GM12878 (cell line): Measurements from ENCODE around the gene CAMK1. TPM values are rescaled to one million over a fixed set of nuclear protein-coding genes. Genes with fewer than 3 reads are reported as not detected.

ENCODE experiments used
- ATAC-seq: fragments of 200-7000 bp; cut with Tn5 transposase; 3 replicates; pipeline ENCODE4 v1.9.1; 2020; ENCODE audit warnings: mild to moderate bottlenecking, moderate library complexity
- BruUV-seq: library from RNA; stranded (reverse); fragments of 400-500 nt; replicated peaks from 2 replicates; lab custom pipeline; 2021; lab: Mats Ljungman, UMichigan
- CTCF ChIA-PET: fragments of 300-600 bp; sonication (Branson Sonifier 250); formaldehyde crosslinking; extraction: SDS; loops from one replicate; lab custom pipeline; 2021; ENCODE audit warnings: inconsistent platforms; lab: Yijun Ruan, JAX
- POLR2A ChIA-PET: fragments of 350-600 bp; formaldehyde crosslinking; extraction: SDS; loops from one replicate; lab custom pipeline; 2021; ENCODE audit warnings: inconsistent platforms; lab: Charles Lee
- RAD21 ChIA-PET: fragments of 300-600 bp; sonication (Branson Sonifier 250); formaldehyde crosslinking; loops from one replicate; lab custom pipeline; 2023; ENCODE audit warnings: antibody characterized with exemption; ENCODE audit not compliant: unreplicated experiment; lab: Charles Lee
- SMC1A ChIA-PET: fragments of 300-600 bp; sonication (Branson Sonifier 250); formaldehyde crosslinking; loops from one replicate; lab custom pipeline; 2023; ENCODE audit not compliant: unreplicated experiment, uncharacterized antibody; lab: Charles Lee
- DNase-seq: peaks from one replicate; pipeline ENCODE4 v3.0.0-alpha.2; 2011; ENCODE audit warnings: low read depth, low spot score
- FAIRE-seq: peaks from 3 replicates; lab custom pipeline; 2011; peaks lifted over from hg19 to GRCh38; lab: Jason Lieb, UNC
- H2AFZ ChIP-seq: 2 replicates; pipeline ENCODE4 v1.6.0; 2011; ENCODE audit warnings: low read depth, low read length, control low read depth; ENCODE audit not compliant: control insufficient read depth
- H3K27ac ChIP-seq: 2 replicates; pipeline ENCODE4 v1.5.1; 2011; ENCODE audit warnings: control low read depth; ENCODE audit not compliant: control insufficient read depth, insufficient read depth
- H3K27me3 ChIP-seq, 2 experiments: replicated peaks in 1 of 2; 2 replicates each; pipeline versions ENCODE4 v1.6.0 to v1.6.1; 2011; ENCODE audit warnings: low read length in 1 of 2; ENCODE audit not compliant: control insufficient read depth in 2 of 2, insufficient read depth in 2 of 2
- H3K36me3 ChIP-seq, 2 experiments: 2 replicates each; pipeline ENCODE4 v1.5.1; 2011; ENCODE audit warnings: low read length in 1 of 2; ENCODE audit not compliant: control insufficient read depth in 2 of 2, insufficient read depth in 2 of 2
- H3K4me1 ChIP-seq: 2 replicates; pipeline ENCODE4 v1.6.1; 2011; ENCODE audit warnings: mild to moderate bottlenecking, low read length, moderate library complexity, mixed read lengths; ENCODE audit not compliant: control insufficient read depth, insufficient read depth
- H3K4me2 ChIP-seq: 2 replicates; pipeline ENCODE4 v1.6.0; 2011; ENCODE audit warnings: control low read depth; ENCODE audit not compliant: control insufficient read depth, insufficient read depth
- H3K4me3 ChIP-seq: fragments of 200-600 bp; sonication (generic); 2 replicates; pipeline ENCODE4 v1.5.1; 2016
- H3K79me2 ChIP-seq: 2 replicates; pipeline ENCODE4 v1.6.0; 2011; ENCODE audit warnings: low read length; ENCODE audit not compliant: control insufficient read depth, insufficient read depth
- H3K9ac ChIP-seq: 2 replicates; pipeline ENCODE4 v1.8.0; 2011; ENCODE audit warnings: low read length, control low read depth, mixed read lengths; ENCODE audit not compliant: control insufficient read depth, insufficient read depth
- H3K9me3 ChIP-seq: replicated peaks from 3 replicates; pipeline ENCODE4 v1.5.1; 2011; ENCODE audit warnings: mild to moderate bottlenecking, low read length; ENCODE audit not compliant: control insufficient read depth, insufficient read depth
- H4K20me1 ChIP-seq: 2 replicates; pipeline ENCODE4 v1.6.0; 2011; ENCODE audit not compliant: control insufficient read depth, insufficient read depth
- CHD2 ChIP-seq: IDR thresholded peaks from 2 replicates; pipeline ENCODE4 v1.6.1; 2011; ENCODE audit warnings: low read depth, low read length, improper control_type of control experiment, borderline replicate concordance
- E2F8 ChIP-seq: fragments of 450-650 bp; IDR thresholded peaks from 2 replicates; pipeline ENCODE4 v1.6.1; 2018; ENCODE audit warnings: mild to moderate bottlenecking, low read depth, moderate library complexity; ENCODE audit not compliant: partially characterized antibody
- JUNB ChIP-seq: IDR thresholded peaks from 2 replicates; pipeline ENCODE4 v1.6.1; 2016; ENCODE audit warnings: antibody characterized with exemption, mild to moderate bottlenecking
- SP1 ChIP-seq: IDR thresholded peaks from one replicate; pipeline ENCODE4 v1.6.1; 2011; ENCODE audit warnings: low read depth, low read length
- SRF ChIP-seq, 2 experiments: IDR thresholded peaks; 2 replicates each; pipeline ENCODE4 v1.6.1; 2011; ENCODE audit warnings: low read depth in 2 of 2, low read length in 2 of 2, mild to moderate bottlenecking in 1 of 2, moderate library complexity in 1 of 2
- TARDBP ChIP-seq: IDR thresholded peaks from 2 replicates; pipeline ENCODE4 v1.6.1; 2016; ENCODE audit warnings: borderline replicate concordance
- YBX1 ChIP-seq: fragments of 450-650 bp; IDR thresholded peaks from 2 replicates; pipeline ENCODE4 v1.6.1; 2016; ENCODE audit warnings: antibody characterized with exemption
- ZNF384 ChIP-seq: IDR thresholded peaks from 2 replicates; pipeline ENCODE4 v1.6.1; 2012; ENCODE audit warnings: low read depth, mild to moderate bottlenecking, low read length, improper control_type of control experiment, borderline replicate concordance
- WGBS: methylation state at CpG from one replicate; pipeline ENCODE4 v1.1.6; 2016; ENCODE audit warnings: low lambda C conversion rate; ENCODE audit not compliant: insufficient replicate concordance, insufficient coverage; ENCODE audit errors: missing lambda C conversion rate; 5-methylcytosine and 5-hydroxymethylcytosine counted together
- in situ Hi-C: fragments of 300-500 bp; cut with MboI; formaldehyde crosslinking; loops from 9 replicates; pipeline ENCODE4 v1.14.3; 2018; ENCODE audit warnings: mixed read lengths
- intact Hi-C: fragments of 100-400 bp; cut with micrococcal nuclease; formaldehyde crosslinking; loops from one replicate; pipeline ENCODE4 v1.14.2; 2022; ENCODE audit not compliant: unreplicated experiment
- polyA plus RNA-seq, 11 experiments: library from polyadenylated mRNA; depleted of rRNA in 4 of 11; unstranded in 6 of 11; stranded (reverse) in 5 of 11; fragments of >200 nt; fragmentation: Nextera tagmentation in 4 of 11; fragmentation: Illumina TruSeq in 1 of 11; extraction: Ambion mirVana in 4 of 11; extraction: Trizol in 1 of 11; gene quantifications; 1 replicate in 1 of 11; 2 replicates in 10 of 11; pipeline versions ENCODE4 v1.2.1 to v1.2.3, GENCODE V29; 2011 to 2016; ENCODE audit warnings: inconsistent platforms in 2 of 11, missing spikeins in 2 of 11, low read depth in 1 of 11
- total RNA-seq, 4 experiments: library from RNA; depleted of rRNA in 3 of 4; stranded (reverse); fragments of >200 nt in 3 of 4; fragmentation: Illumina TruSeq in 1 of 4; extraction: Trizol in 1 of 4; gene quantifications; 2 replicates each; pipeline versions ENCODE4 v1.2.1 to v1.2.3, GENCODE V29; 2013 to 2021

The CAMK1 gene
- total and polyA plus RNA-seq, 10 of the 15 experiments (the other 5 are each of a cell fraction or from before 2014, with no cell fraction given): 0.24 to 2.1 (median 0.51) TPM; not detected in 2

- no peak overlapping the region for H3K4me3 ChIP-seq
- RAD21 ChIA-PET: interaction anchor here (0.8 kb wide), 1 partner anchor 12 kb away, joined by 3 read pairs; no protein-coding TSS in a partner anchor
- DNase-seq: no peak
- CTCF ChIA-PET: interaction anchor here (1.1 to 1.7 kb wide), 2 partner anchors 210 to 362 kb away, joined by 3 to 4 read pairs; no protein-coding TSS in a partner anchor
- FAIRE-seq: no peak
- peak; percentile 56 for ATAC-seq
- H3K9me3 ChIP-seq: no peaks in the 10 kb centered on the region
- H3K4me2 ChIP-seq: no peak overlapping the region
- no peak overlapping the region for H3K9ac ChIP-seq
- intact Hi-C loops (no loop called here), in situ Hi-C loops (no loop called here)
- H4K20me1 ChIP-seq: no peaks in the 10 kb centered on the region
- BruUV-seq: no TSS peak
- WGBS: 10% methylated on average over 4 of the region's 4 CpGs
- H3K27me3 ChIP-seq: peaks cover 0 to 4% of the 10 kb centered on the region in 2 experiments; a peak in 3 of 4 replicates
- H3K4me1 ChIP-seq: no peaks in the 10 kb centered on the region
- no peaks in the 10 kb centered on the region for H3K36me3 ChIP-seq
- no peak overlapping the region for H2AFZ ChIP-seq
- SMC1A ChIA-PET: no interaction called here
- H3K27ac ChIP-seq: no peak overlapping the region
- POLR2A ChIA-PET: no interaction called here
- no peak for TF ChIP-seq ZNF384
- no peak for TF ChIP-seq E2F8
- TF ChIP-seq SP1: no peak
- no peak for TF ChIP-seq JUNB
- TF ChIP-seq TARDBP: no peak
- no peak for TF ChIP-seq SRF (IDR thresholded peaks at IDR 0.05; ENCODE audit: low read depth in 2 of 2, low read length in 2 of 2)
- no peak for TF ChIP-seq YBX1
- no peak for TF ChIP-seq CHD2
- no peaks in the 10 kb centered on the region for H3K79me2 ChIP-seq
These were observed 54.6 kb downstream of the CAMK1 start for GRCh38 chr3:9715136-9715535.
